Parathyroid adenoma (tissue), 2 donors: ENCODE results near the gene ZNF557.

Experiments
- H2AFZ ChIP-seq: fragments of 300-600 bp; sonication (generic); one replicate; pipeline ENCODE4 v1.7.0; 2017; ENCODE audit warnings: antibody characterized with exemption, mild to moderate bottlenecking
- H3K27ac ChIP-seq: fragments of 300-600 bp; sonication (generic); one replicate; pipeline ENCODE4 v1.7.0; 2017
- H3K27me3 ChIP-seq: fragments of 300-600 bp; sonication (generic); one replicate; pipeline ENCODE4 v1.7.0; 2017; ENCODE audit warnings: low read length; ENCODE audit not compliant: control insufficient read depth, insufficient read depth
- H3K36me3 ChIP-seq: fragments of 300-600 bp; sonication (generic); one replicate; pipeline ENCODE4 v1.7.0; 2017; ENCODE audit warnings: low read length; ENCODE audit not compliant: control insufficient read depth, insufficient read depth
- H3K4me1 ChIP-seq: fragments of 300-600 bp; sonication (generic); one replicate; pipeline ENCODE4 v1.7.0; 2017; ENCODE audit warnings: control low read depth
- H3K4me2 ChIP-seq: fragments of 300-600 bp; sonication (generic); one replicate; pipeline ENCODE4 v1.7.0; 2017; ENCODE audit warnings: low read length
- H3K4me3 ChIP-seq: fragments of 300-600 bp; sonication (generic); one replicate; pipeline ENCODE4 v1.7.0; 2017; ENCODE audit warnings: low read depth, low read length
- H3K79me2 ChIP-seq: fragments of 300-600 bp; sonication (generic); one replicate; pipeline ENCODE4 v1.7.0; 2017; ENCODE audit warnings: control low read depth
- H3K9ac ChIP-seq: fragments of 300-600 bp; sonication (generic); one replicate; pipeline ENCODE4 v1.7.0; 2017; ENCODE audit warnings: mild to moderate bottlenecking
- H3K9me3 ChIP-seq: fragments of 300-600 bp; sonication (generic); one replicate; pipeline ENCODE4 v1.7.0; 2017; ENCODE audit warnings: low read length; ENCODE audit not compliant: control insufficient read depth
- CTCF ChIP-seq: fragments of 300-600 bp; sonication (generic); IDR thresholded peaks from one replicate; pipeline ENCODE4 v1.7.0; 2017; ENCODE audit warnings: antibody characterized with exemption, mild to moderate bottlenecking
- donor health status: primary hyperparathyroidism.

The ZNF557 gene

GRCh38 chr19:7088999-7089398, 19.5 kb downstream of the ZNF557 start:
- Histone ChIP-seq H3K27me3 (no peaks in the 10 kb centered on the region), H3K9me3 (peaks cover 11% of the 10 kb centered on the region), H3K4me1 (no peaks in the 10 kb centered on the region), H3K4me3 (no peak overlapping the region), H3K79me2 (no peaks in the 10 kb centered on the region), H3K27ac (no peak overlapping the region), H2AFZ (no peak overlapping the region), H3K4me2 (no peak overlapping the region), H3K36me3 (peaks cover 8% of the 10 kb centered on the region), H3K9ac (no peak overlapping the region)
- no peak for TF ChIP-seq CTCF

GRCh38 chr19:7098096-7098495, 28.6 kb downstream of the ZNF557 start:
- H3K9ac ChIP-seq, result no peak overlapping the region
- H3K27ac ChIP-seq, result peak overlapping the region; percentile 85
- peak overlapping the region; percentile 99 for H3K4me2 ChIP-seq
- no peaks in the 10 kb centered on the region for H3K9me3 ChIP-seq
- no peaks in the 10 kb centered on the region for H3K27me3 ChIP-seq
- no peak for TF ChIP-seq CTCF
- H3K4me3 ChIP-seq, result peak overlapping the region; percentile 99
- peaks cover 3% of the 10 kb centered on the region for H3K4me1 ChIP-seq
- H3K79me2 ChIP-seq, result no peaks in the 10 kb centered on the region
- H2AFZ ChIP-seq, result peak overlapping the region; percentile 82
- no peaks in the 10 kb centered on the region for H3K36me3 ChIP-seq

- H3K27ac ChIP-seq, result peak overlapping the region; percentile 85
These were observed 29.4 kb downstream of the ZNF557 start for GRCh38 chr19:7098701-7099596.

GRCh38 chr19:7099597-7099921, 30.1 kb downstream of the ZNF557 start:
- H3K4me3 ChIP-seq, result peak overlapping the region; percentile 99
- no peak overlapping the region for H3K9ac ChIP-seq
- no peaks in the 10 kb centered on the region for H3K9me3 ChIP-seq
- no peak for TF ChIP-seq CTCF
- peak overlapping the region; percentile 82 for H2AFZ ChIP-seq
- H3K27ac ChIP-seq, result peak overlapping the region; percentile 85
- no peaks in the 10 kb centered on the region for H3K79me2 ChIP-seq
- H3K4me1 ChIP-seq, result peaks cover 3% of the 10 kb centered on the region
- peak overlapping the region; percentile 99 for H3K4me2 ChIP-seq
- H3K27me3 ChIP-seq, result no peaks in the 10 kb centered on the region
- no peaks in the 10 kb centered on the region for H3K36me3 ChIP-seq

More at GRCh38 chr19:7098701-7099596, 29.4 kb downstream of the ZNF557 start:
- H3K9me3 ChIP-seq, result no peaks in the 10 kb centered on the region
- H3K36me3 ChIP-seq, result no peaks in the 10 kb centered on the region
- peak overlapping the region; percentile 39 for H3K9ac ChIP-seq
- peak overlapping the region; percentile 99 for H3K4me2 ChIP-seq
- peaks cover 3% of the 10 kb centered on the region for H3K4me1 ChIP-seq
- no peak for TF ChIP-seq CTCF
- H3K79me2 ChIP-seq, result no peaks in the 10 kb centered on the region
- H3K27me3 ChIP-seq, result no peaks in the 10 kb centered on the region
- peak overlapping the region; percentile 82 for H2AFZ ChIP-seq
- H3K4me3 ChIP-seq, result peak overlapping the region; percentile 99
